GM10266 (cell line): ENCODE data around the gene AATK.
A peak's percentile ranks its signal among the peaks of the same experiment; 100 is the strongest.
"Not testable (repeated sequence)": the region's sequence is repeated elsewhere in the genome, so short reads cannot be mapped to it uniquely, and the experiment has no call there.

Experiments used
- DNase-seq: peaks from one replicate; pipeline ENCODE4 v3.0.0; 2012; ENCODE audit errors: extremely low spot score
- CTCF ChIP-seq: IDR thresholded peaks from 2 replicates; pipeline ENCODE4 v1.5.1; 2012; ENCODE audit warnings: mild to moderate bottlenecking, low read depth; ENCODE audit not compliant: control insufficient read depth, insufficient read depth; ENCODE audit errors: missing control alignments

The AATK gene

GRCh38 chr17:81148986-81149533 is 17.0 kb downstream of the AATK start:
- no peak for DNase-seq
- no peak for TF ChIP-seq CTCF

- DNase-seq: no peak
- no peak for TF ChIP-seq CTCF
Measured at GRCh38 chr17:81148571-81148970, 17.4 kb downstream of the AATK start.

GRCh38 chr17:81147701-81148100 is 18.3 kb downstream of the AATK start:
- no peak for TF ChIP-seq CTCF
- no peak for DNase-seq

GRCh38 chr17:81146208-81146607 is 19.8 kb downstream of the AATK start:
- not testable (repeated sequence) for DNase-seq

- TF ChIP-seq CTCF: no peak
- DNase-seq: no peak
Measured at GRCh38 chr17:81144423-81144781, 21.6 kb downstream of the AATK start.

- no peak for TF ChIP-seq CTCF
- no peak for DNase-seq
Measured at GRCh38 chr17:81143717-81144422, 22.2 kb downstream of the AATK start.

GRCh38 chr17:81143200-81143527 is 22.9 kb downstream of the AATK start:
- no peak for DNase-seq
- TF ChIP-seq CTCF: no peak

- peak; percentile 78 for TF ChIP-seq CTCF
- DNase-seq: peak; percentile 88
Measured at GRCh38 chr17:81142301-81143199, 23.5 kb downstream of the AATK start.
